ENCODE data around the gene MAMLD1.

DNA sequence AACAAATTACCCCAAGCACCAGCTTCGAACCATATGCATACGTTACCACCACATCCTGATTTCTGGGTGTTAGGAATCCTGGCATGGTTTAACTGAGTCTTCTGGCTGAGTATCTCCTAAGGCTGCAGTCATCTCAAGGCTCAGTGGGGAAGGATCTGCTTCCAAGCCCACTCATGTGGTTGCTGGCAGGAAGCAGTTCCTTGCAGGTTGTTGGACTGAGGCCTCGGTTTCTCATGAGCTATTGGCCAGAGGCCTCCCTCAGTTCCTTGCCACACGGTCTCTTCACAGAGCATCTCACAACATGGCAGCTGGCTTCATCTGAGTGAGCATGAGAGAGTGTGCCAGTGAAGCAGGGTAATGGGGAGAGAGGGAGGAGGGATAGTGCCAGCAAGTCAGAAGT, 109.2 kb downstream of the MAMLD1 start:
- TF ChIP-seq, protein P1, sequence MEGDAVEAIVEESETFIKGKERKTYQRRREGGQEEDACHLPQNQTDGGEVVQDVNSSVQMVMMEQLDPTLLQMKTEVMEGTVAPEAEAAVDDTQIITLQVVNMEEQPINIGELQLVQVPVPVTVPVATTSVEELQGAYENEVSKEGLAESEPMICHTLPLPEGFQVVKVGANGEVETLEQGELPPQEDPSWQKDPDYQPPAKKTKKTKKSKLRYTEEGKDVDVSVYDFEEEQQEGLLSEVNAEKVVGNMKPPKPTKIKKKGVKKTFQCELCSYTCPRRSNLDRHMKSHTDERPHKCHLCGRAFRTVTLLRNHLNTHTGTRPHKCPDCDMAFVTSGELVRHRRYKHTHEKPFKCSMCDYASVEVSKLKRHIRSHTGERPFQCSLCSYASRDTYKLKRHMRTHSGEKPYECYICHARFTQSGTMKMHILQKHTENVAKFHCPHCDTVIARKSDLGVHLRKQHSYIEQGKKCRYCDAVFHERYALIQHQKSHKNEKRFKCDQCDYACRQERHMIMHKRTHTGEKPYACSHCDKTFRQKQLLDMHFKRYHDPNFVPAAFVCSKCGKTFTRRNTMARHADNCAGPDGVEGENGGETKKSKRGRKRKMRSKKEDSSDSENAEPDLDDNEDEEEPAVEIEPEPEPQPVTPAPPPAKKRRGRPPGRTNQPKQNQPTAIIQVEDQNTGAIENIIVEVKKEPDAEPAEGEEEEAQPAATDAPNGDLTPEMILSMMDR (IDR thresholded peaks at IDR 0.05; ENCODE audit: insufficient read depth, low read length) = no peak
- TF ChIP-seq POLR2AphosphoS5 (IDR thresholded peaks at IDR 0.05; ENCODE audit: low read depth) = no peak
- TF ChIP-seq SPI1 (IDR thresholded peaks at IDR 0.05; ENCODE audit: borderline replicate concordance, low read depth) = no peak
- TF ChIP-seq, protein P2, sequence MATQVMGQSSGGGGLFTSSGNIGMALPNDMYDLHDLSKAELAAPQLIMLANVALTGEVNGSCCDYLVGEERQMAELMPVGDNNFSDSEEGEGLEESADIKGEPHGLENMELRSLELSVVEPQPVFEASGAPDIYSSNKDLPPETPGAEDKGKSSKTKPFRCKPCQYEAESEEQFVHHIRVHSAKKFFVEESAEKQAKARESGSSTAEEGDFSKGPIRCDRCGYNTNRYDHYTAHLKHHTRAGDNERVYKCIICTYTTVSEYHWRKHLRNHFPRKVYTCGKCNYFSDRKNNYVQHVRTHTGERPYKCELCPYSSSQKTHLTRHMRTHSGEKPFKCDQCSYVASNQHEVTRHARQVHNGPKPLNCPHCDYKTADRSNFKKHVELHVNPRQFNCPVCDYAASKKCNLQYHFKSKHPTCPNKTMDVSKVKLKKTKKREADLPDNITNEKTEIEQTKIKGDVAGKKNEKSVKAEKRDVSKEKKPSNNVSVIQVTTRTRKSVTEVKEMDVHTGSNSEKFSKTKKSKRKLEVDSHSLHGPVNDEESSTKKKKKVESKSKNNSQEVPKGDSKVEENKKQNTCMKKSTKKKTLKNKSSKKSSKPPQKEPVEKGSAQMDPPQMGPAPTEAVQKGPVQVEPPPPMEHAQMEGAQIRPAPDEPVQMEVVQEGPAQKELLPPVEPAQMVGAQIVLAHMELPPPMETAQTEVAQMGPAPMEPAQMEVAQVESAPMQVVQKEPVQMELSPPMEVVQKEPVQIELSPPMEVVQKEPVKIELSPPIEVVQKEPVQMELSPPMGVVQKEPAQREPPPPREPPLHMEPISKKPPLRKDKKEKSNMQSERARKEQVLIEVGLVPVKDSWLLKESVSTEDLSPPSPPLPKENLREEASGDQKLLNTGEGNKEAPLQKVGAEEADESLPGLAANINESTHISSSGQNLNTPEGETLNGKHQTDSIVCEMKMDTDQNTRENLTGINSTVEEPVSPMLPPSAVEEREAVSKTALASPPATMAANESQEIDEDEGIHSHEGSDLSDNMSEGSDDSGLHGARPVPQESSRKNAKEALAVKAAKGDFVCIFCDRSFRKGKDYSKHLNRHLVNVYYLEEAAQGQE (IDR thresholded peaks at IDR 0.05; ENCODE audit: insufficient replicate concordance, low read depth) = no peak
- TF ChIP-seq GABPA (IDR thresholded peaks at IDR 0.05; ENCODE audit: low read depth) = no peak
